Stimulated activated naive CD8-positive, alpha-beta T cell treated with anti-CD3 and anti-CD28 coated beads, Interleukin-15, amount 100 ng/mL, for 72 hours (primary cell): ENCODE results near the gene TCTN2.

Experiments used
- ATAC-seq: fragments of 150-1000 bp; cut with Tn5 transposase; 2 replicates; pipeline ENCODE4 v1.10.0; 2021; ENCODE audit warnings: mild to moderate bottlenecking, moderate library complexity
- DNase-seq, 2 donors: peaks; one replicate each; pipeline ENCODE4 v3.0.0; 2021 to 2022
- H3K27ac Mint-ChIP-seq, 2 donors: one replicate each; pipeline ENCODE4 v1.8.0; 2022; ENCODE audit warnings: mild to moderate bottlenecking in 2 of 2, mixed read lengths in 2 of 2, moderate library complexity in 2 of 2
- H3K27me3 Mint-ChIP-seq: one replicate; pipeline ENCODE4 v1.8.0; 2022; ENCODE audit warnings: mixed read lengths
- H3K4me1 Mint-ChIP-seq: one replicate; pipeline ENCODE4 v1.8.0; 2022; ENCODE audit warnings: mild to moderate bottlenecking, mixed read lengths
- H3K4me3 Mint-ChIP-seq, 2 donors: one replicate each; pipeline ENCODE4 v1.8.0; 2022; ENCODE audit warnings: mild to moderate bottlenecking in 2 of 2, mixed read lengths in 2 of 2, moderate library complexity in 1 of 2
- H3K9me3 Mint-ChIP-seq, 2 donors: one replicate each; pipeline ENCODE4 v1.8.0; 2022; ENCODE audit warnings: mixed read lengths in 2 of 2

Gene TCTN2

DNA sequence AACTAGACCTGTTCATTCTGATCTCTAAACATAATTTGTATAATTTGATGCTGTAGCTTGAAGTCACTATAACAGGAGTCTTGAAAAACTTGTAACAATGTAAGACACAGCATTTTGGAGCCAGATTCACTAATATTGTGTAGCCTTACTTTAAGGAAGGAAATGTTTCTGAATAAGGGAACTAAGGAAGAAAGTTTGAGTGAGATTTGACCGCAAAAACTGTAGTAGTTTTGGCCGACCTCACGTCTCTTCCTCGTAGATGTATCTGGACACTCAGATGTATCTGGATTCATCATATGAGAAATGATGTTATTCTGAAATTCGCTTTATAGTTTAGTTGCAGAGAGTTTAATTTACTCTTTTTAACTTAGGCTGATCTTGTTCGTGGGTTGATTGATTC, 77.2 kb downstream of the TCTN2 start:
- ATAC-seq (no peak), DNase-seq (no peak)
- no peaks in the 10 kb centered on the region for H3K9me3 Mint-ChIP-seq
- H3K27ac Mint-ChIP-seq = no peak overlapping the region
- peaks cover 16% of the 10 kb centered on the region for H3K4me1 Mint-ChIP-seq
- H3K4me3 Mint-ChIP-seq = no peak overlapping the region
- H3K27me3 Mint-ChIP-seq = no peaks in the 10 kb centered on the region

DNA sequence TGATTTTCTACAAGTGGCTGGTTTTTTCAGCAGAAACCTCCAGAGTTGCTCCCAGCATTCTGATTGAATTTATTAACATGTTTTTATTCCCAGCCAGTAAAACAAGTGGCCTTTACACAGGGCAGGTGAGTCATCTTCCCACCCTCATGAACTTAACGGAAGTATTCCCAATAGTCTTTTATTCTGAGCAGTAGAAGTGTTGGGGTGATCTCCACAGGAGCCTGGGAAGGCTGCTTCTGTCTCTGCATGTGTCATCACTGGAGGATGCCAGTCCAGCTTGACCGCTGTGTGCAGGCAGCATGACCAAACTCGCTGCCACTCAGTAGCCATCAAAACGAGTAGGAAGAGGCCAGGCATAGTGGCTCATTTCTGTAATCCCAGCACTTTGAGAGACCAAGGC, 77.7 kb downstream of the TCTN2 start:
- no peak overlapping the region for H3K27ac Mint-ChIP-seq
- H3K9me3 Mint-ChIP-seq = no peaks in the 10 kb centered on the region
- H3K4me1 Mint-ChIP-seq = peaks cover 13% of the 10 kb centered on the region
- no peak overlapping the region for H3K4me3 Mint-ChIP-seq
- no peaks in the 10 kb centered on the region for H3K27me3 Mint-ChIP-seq
- DNase-seq = no peak
- no peak for ATAC-seq

DNA sequence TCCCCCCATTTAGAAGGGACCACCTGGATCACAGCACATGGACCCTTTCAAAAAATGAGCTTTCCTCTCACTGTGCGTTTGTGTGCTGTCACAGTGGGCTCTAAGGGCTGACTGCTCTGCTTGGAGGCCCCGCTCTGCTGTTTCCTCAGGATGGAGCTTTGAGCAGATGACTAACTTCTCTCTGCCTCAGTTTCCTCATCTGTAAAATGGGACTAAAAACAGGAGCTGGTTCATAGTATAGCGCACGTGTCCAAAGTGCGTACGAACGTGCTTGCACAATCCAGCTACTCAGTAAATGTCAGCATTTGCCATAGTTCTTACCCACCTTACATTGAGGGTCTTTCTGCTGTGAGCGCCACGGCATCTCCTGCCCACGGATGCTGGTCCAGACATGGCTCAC, 78.4 kb downstream of the TCTN2 start:
- H3K4me3 Mint-ChIP-seq = no peak overlapping the region
- no peaks in the 10 kb centered on the region for H3K9me3 Mint-ChIP-seq
- H3K27ac Mint-ChIP-seq = no peak overlapping the region

DNA sequence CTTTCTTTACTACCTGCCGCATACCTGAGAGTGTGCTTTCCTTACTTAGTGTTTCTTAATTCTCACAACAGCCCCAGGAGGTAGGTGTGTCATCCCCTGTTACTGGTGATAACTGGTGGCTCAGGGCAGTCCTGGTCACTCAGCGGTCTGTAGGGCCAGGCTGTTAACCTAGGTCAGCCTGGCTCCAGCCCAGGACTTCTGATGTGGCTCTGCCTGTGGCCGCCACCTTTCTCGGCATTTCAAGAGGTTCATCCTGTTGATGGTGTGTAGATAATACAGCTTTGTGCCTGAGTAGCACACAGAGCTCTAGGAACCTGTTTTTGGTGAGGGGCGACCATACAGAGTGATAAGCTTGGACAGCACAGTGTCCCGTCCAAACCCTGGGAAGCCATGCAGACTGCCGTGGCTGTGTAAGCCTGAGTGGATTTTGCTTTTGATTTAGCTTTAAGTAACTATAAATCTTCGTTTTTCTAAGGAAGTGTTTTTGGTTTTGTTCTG, 79.3 kb downstream of the TCTN2 start:
- Mint-ChIP-seq H3K4me1 (peaks cover 13% of the 10 kb centered on the region), H3K9me3 (no peaks in the 10 kb centered on the region), H3K4me3 (no peak overlapping the region), H3K27ac (no peak overlapping the region), H3K27me3 (no peaks in the 10 kb centered on the region)
- DNase-seq (no peak), ATAC-seq (no peak)

More for the DNA sequence above, 78.4 kb downstream of the TCTN2 start:
- no peak for ATAC-seq
- Mint-ChIP-seq H3K4me1 (peaks cover 13% of the 10 kb centered on the region), H3K27me3 (no peaks in the 10 kb centered on the region)
- DNase-seq = no peak

DNA sequence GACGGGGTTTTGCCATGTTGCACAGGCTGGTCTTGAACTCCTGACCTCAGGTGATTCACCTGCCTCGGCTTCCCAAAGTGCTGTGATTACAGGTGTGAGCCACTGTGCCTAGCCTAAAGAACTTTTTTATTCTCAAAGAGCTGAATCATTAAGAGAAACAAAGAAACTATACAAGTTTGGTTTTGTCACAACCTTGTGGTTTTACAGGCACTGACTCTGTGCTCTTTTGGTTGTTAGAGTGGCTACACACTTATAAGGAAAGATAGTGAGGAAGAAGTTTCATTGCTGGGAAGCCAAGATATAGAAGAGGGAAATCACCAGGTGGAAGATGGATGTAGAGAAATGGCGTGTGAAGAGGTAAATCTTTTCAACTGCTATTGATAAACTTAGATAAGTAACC, 81.1 kb downstream of the TCTN2 start:
- ATAC-seq (no peak), DNase-seq (no peak)
- Mint-ChIP-seq H3K4me1 (peaks cover 8% of the 10 kb centered on the region), H3K9me3 (no peaks in the 10 kb centered on the region), H3K27me3 (no peaks in the 10 kb centered on the region), H3K27ac (no peak overlapping the region), H3K4me3 (no peak overlapping the region)

DNA sequence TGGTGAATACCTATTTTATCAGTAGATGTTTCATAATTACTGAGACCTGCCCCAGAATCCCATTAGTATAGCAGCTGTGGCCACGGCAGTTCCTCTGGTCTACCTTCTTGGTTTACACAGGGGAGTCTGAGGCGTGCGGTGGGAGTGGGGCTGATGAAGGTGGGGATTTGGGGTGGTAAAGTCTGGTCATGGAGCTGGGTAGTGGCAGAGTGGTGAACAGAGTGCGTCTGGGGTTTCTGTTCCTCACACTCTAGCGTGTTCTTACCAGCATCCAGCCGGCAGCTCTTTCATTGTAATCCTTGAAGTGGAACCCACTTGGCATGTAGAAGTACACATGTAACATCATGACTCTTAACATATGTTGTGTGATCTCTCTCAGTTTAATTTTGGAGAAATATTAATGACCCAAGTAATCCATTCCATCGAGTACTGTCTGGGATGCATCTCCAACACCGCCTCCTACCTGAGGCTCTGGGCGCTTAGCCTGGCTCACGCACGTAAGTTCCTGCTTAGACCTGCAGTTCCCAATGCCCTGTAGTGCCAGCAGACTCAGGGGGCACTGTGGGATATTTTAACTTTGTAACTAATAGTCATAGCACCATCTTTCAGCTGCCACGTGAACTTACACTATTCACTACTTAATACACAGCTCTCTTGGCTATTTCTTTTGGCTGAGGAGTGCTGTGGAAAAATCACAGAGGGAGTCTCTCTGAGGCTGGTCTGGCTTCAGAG, 83.3 kb downstream of the TCTN2 start:
- H3K27ac Mint-ChIP-seq = no peak overlapping the region
- no peak overlapping the region for H3K4me3 Mint-ChIP-seq
- DNase-seq (no peak), ATAC-seq (no peak)
- H3K27me3 Mint-ChIP-seq = no peaks in the 10 kb centered on the region
- H3K4me1 Mint-ChIP-seq = no peaks in the 10 kb centered on the region
- no peaks in the 10 kb centered on the region for H3K9me3 Mint-ChIP-seq

DNA sequence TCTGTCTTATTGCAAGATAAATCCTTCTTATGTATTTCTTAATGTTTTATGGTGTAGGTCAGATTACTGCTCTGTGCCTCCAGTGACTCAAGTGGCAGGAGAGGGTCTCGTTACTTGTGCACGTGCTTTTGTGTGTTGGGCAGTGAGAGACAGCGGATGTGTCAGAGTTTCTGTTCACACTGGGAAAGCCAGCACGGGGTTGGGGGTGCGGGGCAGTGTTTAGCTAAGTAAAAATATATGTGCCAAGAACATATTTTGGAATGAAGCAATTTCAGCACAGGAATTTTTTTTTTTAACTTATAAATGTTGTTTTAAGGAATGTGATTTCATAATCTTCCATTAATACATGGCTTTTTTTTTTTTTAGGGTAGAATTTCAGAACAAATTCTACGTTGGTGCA, 86.6 kb downstream of the TCTN2 start:
- no peak for ATAC-seq
- Mint-ChIP-seq H3K4me1 (peaks cover 3% of the 10 kb centered on the region), H3K27me3 (no peaks in the 10 kb centered on the region), H3K27ac (no peak overlapping the region), H3K9me3 (no peaks in the 10 kb centered on the region), H3K4me3 (no peak overlapping the region)
- no peak for DNase-seq
